HG02588 (cell line): ENCODE results near the gene MCOLN1.

ENCODE experiments used
- ATAC-seq: cut with Tn5 transposase; IDR thresholded peaks from one replicate; pipeline ENCODE4 v1.9.1; 2021; ENCODE audit warnings: mild to moderate bottlenecking, moderate library complexity; ENCODE audit not compliant: unreplicated experiment

The MCOLN1 gene

DNA sequence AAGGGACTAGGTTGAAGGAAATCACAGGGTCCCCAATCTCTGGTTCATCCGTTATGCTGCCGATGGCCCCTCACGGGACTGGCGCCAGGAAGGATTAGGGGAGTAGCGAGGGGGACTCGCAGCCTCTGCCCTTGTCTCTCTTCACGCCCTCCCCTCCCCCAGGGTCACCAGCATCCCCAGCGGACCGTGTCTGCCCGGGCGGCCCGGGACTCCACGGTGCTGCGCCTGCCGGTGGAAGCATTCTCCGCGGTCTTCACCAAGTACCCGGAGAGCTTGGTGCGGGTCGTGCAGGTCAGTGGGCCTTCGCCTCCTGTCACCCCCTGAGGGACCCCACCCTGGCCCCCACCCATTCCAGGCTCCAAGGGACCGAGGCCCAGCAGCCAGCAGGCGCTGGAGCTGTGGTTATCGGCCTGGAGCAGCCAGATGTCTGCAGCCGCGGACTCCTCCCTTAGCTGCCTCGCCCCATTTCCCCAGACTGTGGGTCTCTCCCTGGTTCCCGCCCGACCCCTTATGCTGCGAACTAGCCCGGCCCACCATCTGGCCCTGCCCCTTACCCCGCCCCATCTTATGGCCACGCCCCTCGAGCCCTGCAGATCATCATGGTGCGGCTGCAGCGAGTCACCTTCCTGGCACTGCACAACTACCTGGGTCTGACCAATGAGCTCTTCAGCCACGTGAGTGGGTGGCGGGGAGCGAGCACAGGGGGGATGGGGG lies 18.5 kb downstream of the MCOLN1 start:
- no peak for ATAC-seq

DNA sequence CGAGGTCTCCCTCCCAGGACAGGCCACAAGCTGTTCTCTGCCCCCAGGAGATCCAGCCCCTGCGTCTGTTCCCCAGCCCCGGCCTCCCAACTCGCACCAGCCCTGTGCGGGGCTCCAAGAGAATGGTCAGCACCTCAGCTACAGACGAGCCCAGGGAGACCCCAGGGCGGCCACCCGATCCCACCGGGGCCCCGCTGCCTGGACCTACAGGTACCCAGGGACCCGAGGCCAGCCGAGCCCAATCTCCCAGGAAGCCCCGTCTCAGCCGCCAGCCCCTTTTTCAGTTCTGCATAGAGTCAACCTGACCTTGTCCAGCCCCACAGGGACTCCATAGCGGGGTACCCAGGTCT lies 19.0 kb downstream of the MCOLN1 start:
- no peak for ATAC-seq

DNA sequence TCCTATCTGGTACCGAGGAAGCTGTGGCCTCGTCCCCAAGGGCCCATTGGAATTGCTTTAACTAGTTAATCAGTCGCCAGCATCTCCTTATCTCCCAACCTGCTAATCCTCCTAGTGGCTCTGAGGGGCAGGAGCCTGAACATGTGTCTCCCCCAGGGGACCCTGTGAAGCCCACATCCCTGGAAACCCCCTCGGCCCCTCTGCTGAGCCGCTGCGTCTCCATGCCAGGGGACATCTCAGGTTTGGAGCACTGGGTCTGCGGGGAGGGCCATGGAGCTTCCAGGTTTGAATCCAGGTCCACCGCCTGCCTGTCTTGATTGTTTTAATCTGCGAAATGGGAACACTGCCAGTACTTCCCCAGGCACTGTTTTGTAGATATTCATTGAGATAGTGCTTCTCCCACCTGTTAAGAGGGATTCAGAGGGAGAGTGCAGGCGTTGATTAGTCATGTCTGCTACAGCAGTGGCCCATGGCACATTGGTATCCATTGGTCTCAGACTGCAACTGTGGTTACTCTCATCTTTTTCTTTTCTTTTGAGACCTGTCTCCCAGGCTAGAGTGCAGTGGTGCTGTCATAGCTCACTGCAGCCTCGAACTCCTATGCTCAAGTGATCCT lies 19.5 kb downstream of the MCOLN1 start:
- ATAC-seq, result no peak

DNA sequence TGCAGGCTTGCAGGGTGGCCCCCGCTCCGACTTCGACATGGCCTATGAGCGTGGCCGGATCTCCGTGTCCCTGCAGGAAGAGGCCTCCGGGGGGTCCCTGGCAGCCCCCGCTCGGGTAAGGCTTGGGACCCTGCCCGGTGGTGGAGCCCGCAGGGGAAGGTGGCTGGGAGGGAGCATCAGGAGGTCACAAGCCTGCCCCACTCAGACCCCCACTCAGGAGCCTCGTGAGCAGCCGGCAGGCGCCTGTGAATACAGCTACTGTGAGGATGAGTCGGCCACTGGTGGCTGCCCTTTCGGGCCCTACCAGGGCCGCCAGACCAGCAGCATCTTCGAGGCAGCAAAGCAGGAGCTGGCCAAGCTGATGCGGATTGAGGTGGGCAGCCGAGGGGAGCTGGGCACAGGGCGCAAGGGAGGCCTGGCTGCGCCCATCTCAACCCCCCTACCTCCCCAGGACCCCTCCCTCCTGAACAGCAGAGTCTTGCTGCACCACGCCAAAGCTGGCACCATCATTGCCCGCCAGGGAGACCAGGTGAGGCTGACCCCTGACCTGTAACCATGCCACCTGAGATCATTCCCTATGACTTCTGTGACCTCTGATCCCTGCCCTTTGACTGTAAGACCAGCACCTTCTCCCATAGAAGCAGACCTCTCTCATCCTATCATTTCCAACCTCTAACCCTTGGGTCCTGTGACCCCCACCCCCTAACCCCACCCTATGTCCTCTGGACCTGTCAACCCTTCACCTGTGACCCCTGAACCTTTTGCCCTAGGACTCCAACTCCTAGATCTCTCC lies 20.3 kb downstream of the MCOLN1 start:
- no peak for ATAC-seq

DNA sequence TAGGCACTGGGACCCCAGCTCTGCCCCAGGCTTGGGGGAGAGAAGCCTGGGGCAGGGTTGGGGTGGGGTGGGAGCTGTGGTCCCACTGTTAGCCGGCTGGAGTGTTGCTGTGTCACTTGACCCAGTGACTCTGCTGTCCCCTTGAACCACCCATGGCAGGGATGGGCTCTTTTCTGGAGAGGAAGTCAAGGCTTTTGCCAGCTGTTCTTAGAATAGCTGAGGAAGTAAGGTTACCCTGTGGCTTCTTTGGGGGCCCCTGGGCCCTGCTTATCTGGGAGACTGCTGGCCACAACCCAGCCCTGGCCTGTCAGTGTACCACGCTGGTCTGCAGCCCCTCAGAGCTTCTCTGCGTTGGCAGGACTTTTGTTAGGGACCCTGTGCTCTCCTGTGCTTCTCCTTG lies 22.2 kb downstream of the MCOLN1 start:
- ATAC-seq, result no peak

DNA sequence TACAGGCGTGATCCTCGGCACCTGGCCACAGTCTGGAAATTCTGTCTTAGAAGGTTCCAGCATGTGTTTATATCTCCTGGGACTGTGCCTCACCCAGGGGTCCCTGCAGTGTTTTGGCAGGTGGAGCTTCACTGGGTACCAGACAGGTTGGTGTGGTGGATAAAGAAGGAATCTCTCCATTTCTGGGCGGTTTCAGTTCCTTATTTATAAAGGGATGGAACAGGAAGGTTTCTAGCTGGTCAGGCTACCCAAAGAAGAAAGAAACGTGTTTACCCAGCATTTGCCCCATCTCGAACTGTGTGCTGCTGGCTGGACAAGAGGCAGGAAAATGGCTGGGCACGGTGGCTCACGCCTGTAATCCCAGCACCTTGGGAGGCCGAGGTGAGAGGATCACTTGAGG lies 22.9 kb downstream of the MCOLN1 start:
- ATAC-seq, result no peak

DNA sequence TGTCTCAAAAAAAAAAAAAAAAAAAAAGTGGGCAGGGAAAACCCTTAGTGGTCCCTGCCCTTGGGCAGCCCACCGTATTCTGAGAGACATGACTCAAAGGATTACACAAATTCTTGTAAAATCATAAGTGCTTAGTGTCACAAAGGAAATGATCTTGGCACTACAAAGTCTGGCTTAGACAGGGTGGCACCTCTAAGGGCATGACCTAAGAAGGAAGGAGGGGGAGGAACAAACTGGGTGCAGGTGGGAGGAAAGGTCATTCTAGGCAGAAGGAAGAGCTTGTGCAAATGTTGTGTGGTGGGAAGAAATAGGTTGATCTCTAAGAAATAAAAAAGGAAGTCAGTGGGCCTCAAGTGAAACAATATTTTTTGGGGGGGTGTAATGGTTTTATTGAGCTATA lies 23.5 kb downstream of the MCOLN1 start:
- ATAC-seq, result no peak

DNA sequence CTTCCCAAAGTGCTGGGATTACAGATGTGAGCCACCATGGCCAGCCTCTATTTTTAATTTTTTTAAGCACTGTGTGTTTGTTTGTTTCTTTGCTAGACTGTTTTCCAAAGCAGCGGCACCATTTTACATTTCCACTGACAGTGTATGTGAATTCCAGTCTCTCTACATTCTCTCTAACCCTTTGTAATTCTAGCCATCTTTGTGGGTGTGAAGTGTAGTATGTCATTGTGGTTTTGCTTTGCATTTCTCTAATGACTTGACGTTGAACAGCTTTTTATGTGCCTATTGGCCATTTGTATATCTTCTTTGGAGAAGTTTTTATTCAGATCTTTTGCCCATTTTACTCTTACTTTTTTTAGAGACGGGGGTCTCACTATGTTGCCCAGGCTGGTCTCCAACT lies 24.7 kb downstream of the MCOLN1 start:
- ATAC-seq, result no peak

DNA sequence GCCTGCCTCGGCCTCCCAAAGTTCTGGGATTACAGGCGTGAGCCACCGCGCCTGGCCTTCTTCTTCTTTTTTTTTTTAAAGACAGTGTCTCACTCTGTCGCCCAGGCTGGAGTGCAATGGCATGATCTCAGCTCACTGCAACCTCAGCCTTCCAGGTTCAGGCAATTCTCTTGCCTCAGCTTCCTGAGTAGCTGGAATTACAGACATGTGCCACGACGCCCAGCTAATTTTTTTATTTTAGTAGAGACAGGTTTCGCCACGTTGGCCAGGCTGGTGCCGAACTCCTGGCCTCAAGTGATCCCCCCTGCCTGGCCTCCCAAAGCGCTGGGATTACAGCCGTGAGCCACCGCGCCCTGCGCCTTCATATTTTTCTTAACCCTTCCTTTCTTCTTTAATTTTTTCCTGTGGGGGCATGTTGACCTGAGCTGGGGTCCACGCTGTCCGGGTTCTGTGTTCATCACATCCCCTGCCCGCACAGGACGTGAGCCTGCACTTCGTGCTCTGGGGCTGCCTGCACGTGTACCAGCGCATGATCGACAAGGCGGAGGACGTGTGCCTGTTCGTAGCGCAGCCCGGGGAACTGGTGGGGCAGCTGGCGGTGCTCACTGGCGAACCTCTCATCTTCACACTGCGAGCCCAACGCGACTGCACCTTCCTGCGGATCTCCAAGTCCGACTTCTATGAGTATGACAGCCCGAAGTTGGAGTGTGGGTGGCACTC lies 27.2 kb downstream of the MCOLN1 start:
- no peak for ATAC-seq

DNA sequence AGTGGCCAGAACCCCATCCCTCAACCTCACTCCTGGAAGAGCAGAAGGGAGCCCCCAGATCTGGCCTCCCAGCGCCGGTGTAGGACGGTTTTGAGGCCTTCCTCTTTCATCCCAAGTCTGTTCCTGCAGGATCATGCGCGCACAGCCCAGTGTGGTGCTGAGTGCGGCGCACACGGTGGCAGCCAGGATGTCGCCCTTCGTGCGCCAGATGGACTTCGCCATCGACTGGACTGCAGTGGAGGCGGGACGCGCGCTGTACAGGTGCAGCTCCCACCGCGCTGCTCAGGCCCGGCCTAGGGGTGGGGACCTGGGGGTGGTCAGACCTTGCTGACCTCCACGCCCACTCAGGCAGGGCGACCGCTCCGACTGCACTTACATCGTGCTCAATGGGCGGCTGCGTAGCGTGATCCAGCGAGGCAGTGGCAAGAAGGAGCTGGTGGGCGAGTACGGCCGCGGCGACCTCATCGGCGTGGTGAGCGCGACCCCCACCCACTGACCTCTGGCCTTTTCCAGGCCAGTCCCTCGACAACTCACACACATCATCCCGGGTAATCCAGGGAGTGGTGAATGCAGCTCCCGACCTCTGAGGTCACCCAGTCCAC lies 27.8 kb downstream of the MCOLN1 start:
- no peak for ATAC-seq

DNA sequence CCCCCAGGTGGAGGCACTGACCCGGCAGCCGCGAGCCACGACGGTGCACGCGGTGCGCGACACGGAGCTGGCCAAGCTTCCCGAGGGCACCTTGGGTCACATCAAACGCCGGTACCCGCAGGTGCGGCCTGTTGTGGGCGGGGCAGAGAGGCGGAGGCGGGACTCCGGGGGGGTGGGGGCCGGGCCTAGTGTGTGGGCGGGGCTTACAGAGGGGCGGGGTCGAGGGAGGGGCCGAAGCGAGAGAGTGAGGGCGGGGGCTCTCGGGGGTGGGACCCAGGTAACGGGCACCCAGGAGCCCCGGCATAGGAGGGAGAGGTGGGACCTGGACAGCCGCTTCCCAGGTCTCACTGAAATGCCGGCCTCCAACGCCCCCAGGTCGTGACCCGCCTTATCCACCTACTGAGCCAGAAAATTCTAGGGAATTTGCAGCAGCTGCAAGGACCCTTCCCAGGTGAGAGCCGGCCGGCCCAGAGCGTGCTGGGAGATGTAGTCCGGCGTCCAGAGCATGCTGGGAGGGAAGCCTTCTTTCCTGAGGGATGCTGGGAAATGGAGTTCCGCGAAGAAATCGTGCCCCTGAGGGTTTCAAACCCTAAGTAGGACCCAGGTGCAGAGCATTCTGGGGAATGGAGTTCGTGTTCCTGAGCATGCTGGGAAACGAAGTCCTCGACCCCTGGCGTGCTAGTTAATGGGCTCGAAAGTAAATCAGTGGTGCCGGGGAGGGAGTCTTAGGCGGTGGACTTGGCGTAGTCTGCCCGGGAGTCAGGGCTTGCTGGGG lies 28.8 kb downstream of the MCOLN1 start:
- ATAC-seq, result no peak

DNA sequence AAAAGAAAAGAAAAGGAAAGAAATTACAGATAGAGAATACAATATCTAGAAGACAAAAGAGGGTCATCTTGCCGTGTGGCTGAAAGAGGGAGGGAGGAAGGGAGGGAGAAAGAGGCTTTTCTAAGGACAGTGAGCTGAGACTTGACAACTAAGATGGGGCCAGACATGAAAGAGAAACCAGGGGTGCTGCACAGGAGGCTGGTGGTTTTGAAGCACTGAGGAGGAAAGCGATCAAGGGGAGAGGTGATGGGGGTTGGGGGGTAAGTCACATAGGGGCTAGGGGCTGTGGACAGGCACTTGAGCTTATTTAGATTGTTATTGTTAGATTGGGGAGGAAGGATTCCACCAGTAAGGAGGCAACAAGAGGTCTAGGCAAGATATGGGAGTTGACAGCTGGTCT lies 30.4 kb downstream of the MCOLN1 start:
- ATAC-seq, result no peak

DNA sequence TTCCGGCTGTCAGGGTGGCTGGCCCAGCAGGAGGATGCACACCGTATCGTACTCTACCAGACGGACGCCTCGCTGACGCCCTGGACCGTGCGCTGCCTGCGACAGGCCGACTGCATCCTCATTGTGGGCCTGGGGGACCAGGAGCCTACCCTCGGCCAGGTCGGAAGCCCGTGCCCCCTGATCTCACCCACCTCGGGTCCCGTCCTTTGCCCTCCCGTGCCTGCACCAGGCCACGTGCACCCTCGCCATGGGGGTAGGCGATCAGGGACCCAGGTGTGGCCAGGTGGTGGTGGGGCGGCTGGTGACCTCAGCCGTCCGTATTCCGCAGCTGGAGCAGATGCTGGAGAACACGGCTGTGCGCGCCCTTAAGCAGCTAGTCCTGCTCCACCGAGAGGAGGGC lies 32.1 kb downstream of the MCOLN1 start:
- no peak for ATAC-seq

DNA sequence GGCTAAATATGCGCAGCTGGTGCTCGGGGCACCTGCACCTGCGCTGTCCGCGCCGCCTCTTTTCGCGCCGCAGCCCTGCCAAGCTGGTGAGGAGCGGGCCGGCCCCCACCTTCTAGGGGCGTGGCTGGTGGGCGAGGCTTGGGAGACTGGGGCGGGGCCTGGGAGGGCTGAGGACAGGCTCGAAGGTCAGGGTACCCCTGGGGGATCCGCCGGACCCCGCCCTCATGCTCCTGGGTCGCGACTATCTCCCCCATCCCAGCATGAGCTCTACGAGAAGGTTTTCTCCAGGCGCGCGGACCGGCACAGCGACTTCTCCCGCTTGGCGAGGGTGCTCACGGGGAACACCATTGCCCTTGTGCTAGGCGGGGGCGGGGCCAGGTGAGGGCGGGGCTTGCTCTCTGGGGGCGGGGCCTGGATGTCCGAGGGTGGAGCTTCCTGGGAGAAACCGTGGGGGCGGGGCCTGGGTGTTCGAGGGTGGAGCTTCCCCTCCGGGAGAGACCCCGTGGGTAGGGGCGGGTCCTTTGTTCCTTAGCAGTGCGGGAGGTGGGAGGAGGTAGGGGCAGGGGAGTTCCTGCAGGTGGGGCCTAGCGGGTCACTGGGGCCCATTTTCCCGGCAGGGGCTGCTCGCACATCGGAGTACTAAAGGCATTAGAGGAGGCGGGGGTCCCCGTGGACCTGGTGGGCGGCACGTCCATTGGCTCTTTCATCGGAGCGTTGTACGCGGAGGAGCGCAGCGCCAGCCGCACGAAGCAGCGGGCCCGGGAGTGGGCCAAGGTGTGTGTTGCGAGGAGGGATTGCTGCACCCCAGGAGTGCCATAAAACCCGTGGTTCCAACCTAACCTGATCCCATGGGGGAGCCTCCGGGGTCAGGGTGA lies 32.8 kb downstream of the MCOLN1 start:
- ATAC-seq, result no peak

DNA sequence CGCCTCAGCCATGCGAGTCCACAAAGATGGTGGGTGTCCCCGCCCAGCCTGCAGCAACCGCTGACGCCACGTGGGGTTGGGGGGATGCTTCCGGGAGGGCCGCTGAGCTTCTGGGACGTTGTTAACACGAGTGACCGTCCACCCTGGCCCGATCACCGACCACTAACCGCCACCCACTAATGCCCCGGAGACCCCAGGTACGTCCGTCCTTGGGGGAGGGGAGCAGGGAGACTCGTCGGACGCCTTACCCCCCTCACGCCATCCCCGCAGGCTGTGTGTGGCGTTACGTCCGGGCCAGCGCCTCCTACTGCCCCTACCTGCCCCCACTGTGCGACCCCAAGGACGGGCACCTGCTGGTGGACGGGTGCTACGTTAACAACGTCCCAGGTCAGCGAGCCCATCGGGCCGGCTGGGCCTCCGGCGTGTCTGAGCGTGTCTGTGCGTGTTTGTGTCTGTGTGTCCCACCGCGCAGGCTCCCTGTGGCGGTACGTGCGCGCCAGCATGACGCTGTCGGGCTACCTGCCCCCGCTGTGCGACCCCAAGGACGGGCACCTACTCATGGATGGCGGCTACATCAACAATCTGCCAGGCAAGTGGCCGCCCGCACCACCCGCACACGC lies 34.4 kb downstream of the MCOLN1 start:
- no peak for ATAC-seq

DNA sequence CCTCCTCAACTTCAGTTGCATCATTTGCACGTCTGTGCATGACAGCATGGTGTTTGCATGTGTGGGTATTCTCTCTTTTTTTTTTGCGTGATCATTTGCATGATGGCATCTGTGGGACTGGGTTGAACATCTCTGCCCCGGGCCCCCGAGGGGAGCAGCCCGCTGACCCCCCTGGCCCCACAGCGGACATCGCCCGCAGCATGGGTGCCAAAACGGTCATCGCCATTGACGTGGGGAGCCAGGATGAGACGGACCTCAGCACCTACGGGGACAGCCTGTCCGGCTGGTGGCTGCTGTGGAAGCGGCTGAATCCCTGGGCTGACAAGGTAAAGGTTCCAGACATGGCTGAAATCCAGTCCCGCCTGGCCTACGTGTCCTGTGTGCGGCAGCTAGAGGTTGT lies 36.2 kb downstream of the MCOLN1 start:
- no peak for ATAC-seq

DNA sequence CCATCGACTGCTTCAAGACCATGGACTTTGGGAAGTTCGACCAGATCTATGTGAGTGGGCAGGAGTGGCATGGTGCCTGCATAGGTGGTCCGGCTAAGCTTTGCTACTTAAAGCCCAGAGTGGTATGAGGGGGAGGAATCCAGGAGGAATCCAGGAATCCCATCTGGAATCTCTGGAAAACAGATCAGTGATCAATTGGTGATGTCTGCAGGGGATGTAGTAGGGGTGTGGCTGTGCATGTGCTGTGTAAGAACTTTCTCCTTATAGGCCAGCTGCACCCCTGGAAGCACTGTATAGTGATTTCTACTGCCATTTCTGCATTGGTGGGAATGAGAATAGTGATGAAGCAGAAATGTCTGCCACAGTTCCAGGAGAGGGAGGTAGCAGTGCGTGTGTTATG lies 36.7 kb downstream of the MCOLN1 start:
- ATAC-seq, result no peak

DNA sequence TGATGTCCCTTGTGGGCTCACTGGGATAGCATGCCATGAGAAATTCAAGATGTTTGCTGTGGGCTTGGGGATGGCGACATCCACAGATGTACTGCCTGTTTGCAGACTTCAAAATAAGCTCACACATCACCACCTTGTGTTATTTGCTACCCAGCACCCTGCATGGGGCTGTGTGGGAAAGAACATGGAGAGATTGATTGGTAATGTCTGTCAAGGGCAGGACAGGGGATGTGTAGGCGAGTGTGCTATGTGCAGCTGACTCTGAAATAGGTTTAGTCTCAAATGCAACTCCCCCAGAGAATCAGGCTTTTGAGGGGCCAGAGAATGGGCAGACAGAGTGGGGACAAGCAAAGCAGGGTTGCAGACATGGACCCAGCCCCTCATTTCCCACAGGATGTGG lies 37.8 kb downstream of the MCOLN1 start:
- ATAC-seq, result no peak

DNA sequence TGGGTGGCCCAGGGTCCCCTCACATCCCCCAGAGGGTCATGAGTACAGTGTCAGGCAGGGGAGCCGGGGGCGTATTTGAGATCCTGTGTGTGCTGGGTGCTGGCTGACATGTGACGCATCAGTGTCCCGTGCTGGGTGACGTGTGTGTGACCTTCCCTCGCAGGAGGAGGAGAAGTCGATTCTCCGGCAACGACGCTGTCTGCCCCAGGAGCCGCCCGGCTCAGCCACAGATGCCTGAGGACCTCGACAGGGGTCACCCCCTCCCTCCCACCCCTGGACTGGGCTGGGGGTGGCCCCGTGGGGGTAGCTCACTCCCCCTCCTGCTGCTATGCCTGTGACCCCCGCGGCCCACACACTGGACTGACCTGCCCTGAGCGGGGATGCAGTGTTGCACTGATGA lies 38.9 kb downstream of the MCOLN1 start:
- no peak for ATAC-seq
